OCI-LY1 (cell line): ENCODE data around the gene ANKRD37.

ENCODE experiments used
- H2AFZ ChIP-seq: fragments of 200-600 bp; sonication (generic), shearing (Covaris generic); 2 replicates; pipeline ENCODE4 v1.6.0; 2014; ENCODE audit warnings: antibody characterized with exemption, mild to moderate bottlenecking, low read length
- H3F3A ChIP-seq: fragments of 200-600 bp; sonication (generic), shearing (Covaris generic); 2 replicates; pipeline ENCODE4 v1.6.0; 2014; ENCODE audit warnings: mild to moderate bottlenecking, antibody characterized with exemption, low read length, moderate library complexity; ENCODE audit not compliant: insufficient read depth
- H3K27ac ChIP-seq: fragments of 200-600 bp; sonication (generic); 2 replicates; pipeline ENCODE4 v1.5.1; 2014; ENCODE audit warnings: low read length, mixed run types, mild to moderate bottlenecking, low read depth; ENCODE audit not compliant: poor library complexity, severe bottlenecking
- H3K27me3 ChIP-seq: fragments of 200-600 bp; sonication (generic); 2 replicates; pipeline ENCODE4 v1.6.0; 2014; ENCODE audit warnings: antibody characterized with exemption, mild to moderate bottlenecking, low read length, moderate library complexity; ENCODE audit not compliant: insufficient read depth
- H3K36me3 ChIP-seq: fragments of 200-600 bp; sonication (generic); 2 replicates; pipeline ENCODE4 v1.6.1; 2014; ENCODE audit warnings: mild to moderate bottlenecking, antibody characterized with exemption, low read length, moderate library complexity, mixed read lengths; ENCODE audit not compliant: insufficient read depth
- H3K4me1 ChIP-seq: fragments of 200-600 bp; sonication (generic); 2 replicates; pipeline ENCODE4 v1.5.1; 2014; ENCODE audit warnings: mild to moderate bottlenecking, low read length, moderate library complexity; ENCODE audit not compliant: insufficient read depth, severe bottlenecking
- H3K4me2 ChIP-seq: fragments of 200-600 bp; sonication (generic), shearing (Covaris generic); 2 replicates; pipeline ENCODE4 v1.6.1; 2014; ENCODE audit warnings: low read length
- H3K4me3 ChIP-seq: fragments of 200-600 bp; sonication (generic); 2 replicates; pipeline ENCODE4 v1.5.1; 2014; ENCODE audit warnings: low read length, low read depth, mild to moderate bottlenecking, mixed read lengths; ENCODE audit not compliant: poor library complexity, severe bottlenecking
- H3K79me2 ChIP-seq: fragments of 200-600 bp; shearing (Covaris generic); 2 replicates; pipeline ENCODE4 v1.6.1; 2016; ENCODE audit warnings: mixed run types, low read length, mixed read lengths; ENCODE audit not compliant: insufficient read depth
- H3K9ac ChIP-seq: fragments of 200-600 bp; sonication (generic), shearing (Covaris generic); 2 replicates; pipeline ENCODE4 v1.6.1; 2014; ENCODE audit warnings: mild to moderate bottlenecking, low read length, mixed read lengths
- H3K9me2 ChIP-seq: fragments of 200-600 bp; sonication (generic), shearing (Covaris generic); 2 replicates; pipeline ENCODE4 v1.6.1; 2014; ENCODE audit warnings: low read depth, mild to moderate bottlenecking, low read length, mixed read lengths
- H3K9me3 ChIP-seq: fragments of 200-600 bp; shearing (Covaris generic); 2 replicates; pipeline ENCODE4 v1.6.1; 2014; ENCODE audit warnings: low read length, mixed read lengths
- H4K20me1 ChIP-seq: fragments of 200-600 bp; sonication (generic), shearing (Covaris generic); 2 replicates; pipeline ENCODE4 v1.6.0; 2016; ENCODE audit warnings: mild to moderate bottlenecking, low read length; ENCODE audit not compliant: insufficient read depth
- EZH2 ChIP-seq: fragments of 200-600 bp; sonication (generic), shearing (Covaris generic); IDR thresholded peaks from 2 replicates; pipeline ENCODE4 v1.8.0; 2017; ENCODE audit warnings: borderline replicate concordance, mixed run types, mild to moderate bottlenecking, antibody characterized with exemption, low read length, moderate library complexity, mixed read lengths
- TF ChIP-seq, protein P1 (sequence below): fragments of 200-600 bp; sonication (generic), shearing (Covaris generic); IDR thresholded peaks from 2 replicates; pipeline ENCODE4 v1.5.1; 2017; ENCODE audit warnings: mild to moderate bottlenecking, antibody characterized with exemption, low read length, moderate library complexity, mixed read lengths

Gene ANKRD37

DNA sequence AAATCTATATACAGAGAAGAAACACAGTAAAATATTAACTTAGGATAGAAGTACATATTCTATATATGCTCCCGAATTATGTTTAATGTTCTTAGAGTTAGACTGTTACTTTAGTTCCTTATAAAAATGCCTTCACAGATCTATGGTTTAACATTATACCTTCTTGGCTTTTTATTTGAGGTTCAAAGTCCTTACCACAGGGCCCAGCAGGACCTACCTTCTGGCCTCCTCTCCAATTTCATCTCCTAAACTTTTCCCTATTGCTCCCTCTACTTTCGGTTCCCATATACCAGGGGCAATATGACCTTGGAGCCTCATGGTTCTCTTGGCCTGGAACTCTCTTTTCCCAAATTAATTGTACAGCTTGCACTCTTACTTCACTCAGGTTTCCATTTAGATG is 11.8 kb downstream of the ANKRD37 start:
- no peak overlapping the region for H3K4me3 ChIP-seq
- H3K9me3 ChIP-seq: no peaks in the 10 kb centered on the region
- H3K4me1 ChIP-seq: peaks cover 24% of the 10 kb centered on the region
- no peak overlapping the region for H3K27ac ChIP-seq
- H3F3A ChIP-seq: no peaks in the 10 kb centered on the region
- no peak overlapping the region for H3K4me2 ChIP-seq
- no peaks in the 10 kb centered on the region for H3K27me3 ChIP-seq
- H3K36me3 ChIP-seq: peaks cover 33% of the 10 kb centered on the region
- no peak overlapping the region for H2AFZ ChIP-seq
- no peak overlapping the region for H3K9ac ChIP-seq
- no peaks in the 10 kb centered on the region for H3K9me2 ChIP-seq
- no peaks in the 10 kb centered on the region for H4K20me1 ChIP-seq
- no peak for TF ChIP-seq EZH2
- TF ChIP-seq, protein P1, sequence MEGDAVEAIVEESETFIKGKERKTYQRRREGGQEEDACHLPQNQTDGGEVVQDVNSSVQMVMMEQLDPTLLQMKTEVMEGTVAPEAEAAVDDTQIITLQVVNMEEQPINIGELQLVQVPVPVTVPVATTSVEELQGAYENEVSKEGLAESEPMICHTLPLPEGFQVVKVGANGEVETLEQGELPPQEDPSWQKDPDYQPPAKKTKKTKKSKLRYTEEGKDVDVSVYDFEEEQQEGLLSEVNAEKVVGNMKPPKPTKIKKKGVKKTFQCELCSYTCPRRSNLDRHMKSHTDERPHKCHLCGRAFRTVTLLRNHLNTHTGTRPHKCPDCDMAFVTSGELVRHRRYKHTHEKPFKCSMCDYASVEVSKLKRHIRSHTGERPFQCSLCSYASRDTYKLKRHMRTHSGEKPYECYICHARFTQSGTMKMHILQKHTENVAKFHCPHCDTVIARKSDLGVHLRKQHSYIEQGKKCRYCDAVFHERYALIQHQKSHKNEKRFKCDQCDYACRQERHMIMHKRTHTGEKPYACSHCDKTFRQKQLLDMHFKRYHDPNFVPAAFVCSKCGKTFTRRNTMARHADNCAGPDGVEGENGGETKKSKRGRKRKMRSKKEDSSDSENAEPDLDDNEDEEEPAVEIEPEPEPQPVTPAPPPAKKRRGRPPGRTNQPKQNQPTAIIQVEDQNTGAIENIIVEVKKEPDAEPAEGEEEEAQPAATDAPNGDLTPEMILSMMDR: no peak
- no peaks in the 10 kb centered on the region for H3K79me2 ChIP-seq

DNA sequence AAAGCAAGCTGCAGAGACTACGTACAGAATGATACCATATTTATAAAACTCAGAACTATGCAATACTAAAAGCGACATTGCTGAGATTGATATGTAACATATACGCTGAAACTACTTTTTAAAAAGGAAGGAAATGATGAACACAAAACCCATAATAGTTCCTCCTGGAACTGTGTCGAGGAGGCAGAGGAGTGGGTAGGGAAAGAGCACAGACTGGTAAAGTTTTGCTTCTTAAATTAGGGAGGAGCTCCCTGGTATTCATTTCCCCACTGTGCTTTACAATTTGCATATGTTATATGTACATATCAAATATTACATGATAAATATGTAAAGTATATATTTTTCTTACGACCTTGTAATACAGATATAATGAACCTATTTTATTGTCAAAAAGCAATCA is 15.2 kb downstream of the ANKRD37 start:
- H3K9me2 ChIP-seq: no peaks in the 10 kb centered on the region
- H3K36me3 ChIP-seq: peaks cover 48% of the 10 kb centered on the region

DNA sequence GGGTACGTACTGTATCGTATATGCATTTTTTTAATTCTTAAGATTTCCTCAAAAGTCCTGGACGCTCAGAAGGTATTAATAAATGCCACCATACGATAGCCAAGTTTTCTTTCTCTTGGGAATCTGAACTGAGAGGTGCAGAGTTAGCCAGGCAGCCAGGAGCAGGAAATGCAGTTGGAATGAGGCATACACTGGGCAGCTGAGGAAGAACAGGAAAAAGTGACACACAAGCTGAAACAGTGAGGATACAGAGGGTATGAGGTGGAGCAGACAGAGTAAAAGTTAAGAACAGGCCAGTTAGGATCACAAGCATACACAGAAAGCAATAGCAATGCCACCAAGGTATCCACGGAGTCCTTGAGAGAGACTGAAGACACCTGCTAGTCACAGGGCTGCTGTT is 15.8 kb downstream of the ANKRD37 start:
- no peaks in the 10 kb centered on the region for H3K27me3 ChIP-seq
- peaks cover 11% of the 10 kb centered on the region for H3K4me1 ChIP-seq
- no peak overlapping the region for H3K4me2 ChIP-seq
- H4K20me1 ChIP-seq: no peaks in the 10 kb centered on the region
- no peak overlapping the region for H3K27ac ChIP-seq
- H2AFZ ChIP-seq: no peak overlapping the region
- no peaks in the 10 kb centered on the region for H3F3A ChIP-seq
- H3K9me2 ChIP-seq: no peaks in the 10 kb centered on the region
- no peaks in the 10 kb centered on the region for H3K79me2 ChIP-seq
- TF ChIP-seq, protein P1: no peak
- no peak for TF ChIP-seq EZH2
- H3K4me3 ChIP-seq: no peak overlapping the region
- peaks cover 54% of the 10 kb centered on the region for H3K36me3 ChIP-seq
- no peak overlapping the region for H3K9ac ChIP-seq
- no peaks in the 10 kb centered on the region for H3K9me3 ChIP-seq

More for the DNA sequence above, 15.2 kb downstream of the ANKRD37 start:
- no peak for TF ChIP-seq EZH2
- TF ChIP-seq, protein P1: no peak
- Histone ChIP-seq H3K9ac (no peak overlapping the region), H3K27ac (no peak overlapping the region), H3F3A (no peaks in the 10 kb centered on the region), H3K4me2 (no peak overlapping the region), H3K9me3 (no peaks in the 10 kb centered on the region), H3K4me1 (peaks cover 11% of the 10 kb centered on the region), H3K27me3 (no peaks in the 10 kb centered on the region), H3K4me3 (no peak overlapping the region), H3K79me2 (no peaks in the 10 kb centered on the region), H2AFZ (no peak overlapping the region), H4K20me1 (no peaks in the 10 kb centered on the region)
